ENCODE data around the gene KIF5C. TPM values are rescaled to one million over a fixed set of nuclear protein-coding genes. Genes with fewer than 3 reads are reported as not detected.

The KIF5C gene
- total RNA-seq, 4 donors from 2014 or later: 1.2 to 7.4 (median 1.9) TPM

GRCh38 chr2:148989882-148990493 is 115.0 kb downstream of the KIF5C start:
- Histone ChIP-seq H3K36me3 (no peaks in the 10 kb centered on the region), H3K9me3 (no peaks in the 10 kb centered on the region), H3K4me3 (no peak overlapping the region), H3K27ac (no peak overlapping the region), H3K4me1 (no peaks in the 10 kb centered on the region), H3K27me3 (no peaks in the 10 kb centered on the region)
- TF ChIP-seq POLR2A (IDR thresholded peaks at IDR 0.05) (no peak), CTCF (IDR thresholded peaks at IDR 0.05) (peak; percentile 19 to 77 (median 62))
- DNase-seq: peak in 2 of 3 donors; percentile 33 to 71

DNA sequence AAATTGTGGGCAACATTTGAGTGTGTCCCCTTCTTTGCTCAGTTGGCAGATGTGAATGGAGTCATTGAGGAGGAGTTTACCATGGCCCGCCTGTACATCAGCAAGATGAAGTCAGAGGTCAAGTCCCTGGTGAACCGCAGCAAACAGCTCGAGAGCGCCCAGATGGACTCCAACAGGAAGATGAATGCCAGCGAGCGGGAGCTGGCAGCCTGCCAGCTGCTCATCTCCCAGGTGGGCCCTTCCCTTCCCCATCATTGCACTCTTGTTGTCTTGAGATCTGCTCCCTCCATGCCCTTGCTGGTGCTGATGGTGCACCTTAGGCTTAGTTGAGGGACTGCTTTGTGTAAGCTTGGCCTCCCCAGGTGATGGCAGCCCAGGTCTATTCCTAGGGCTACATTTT is 115.9 kb downstream of the KIF5C start:
- TF ChIP-seq CTCF (IDR thresholded peaks at IDR 0.05) (no peak), POLR2A (IDR thresholded peaks at IDR 0.05) (no peak)
- Histone ChIP-seq H3K36me3 (no peaks in the 10 kb centered on the region), H3K4me1 (no peaks in the 10 kb centered on the region), H3K9me3 (no peaks in the 10 kb centered on the region), H3K27me3 (no peaks in the 10 kb centered on the region), H3K27ac (no peak overlapping the region), H3K4me3 (no peak overlapping the region)
- DNase-seq: no peak

GRCh38 chr2:148992448-148992847 is 117.4 kb downstream of the KIF5C start:
- Histone ChIP-seq H3K27me3 (no peaks in the 10 kb centered on the region), H3K9me3 (no peaks in the 10 kb centered on the region), H3K27ac (no peak overlapping the region), H3K36me3 (no peaks in the 10 kb centered on the region), H3K4me1 (no peaks in the 10 kb centered on the region), H3K4me3 (no peak overlapping the region)
- no peak for DNase-seq
- TF ChIP-seq POLR2A (IDR thresholded peaks at IDR 0.05) (no peak), CTCF (IDR thresholded peaks at IDR 0.05) (no peak)

DNA sequence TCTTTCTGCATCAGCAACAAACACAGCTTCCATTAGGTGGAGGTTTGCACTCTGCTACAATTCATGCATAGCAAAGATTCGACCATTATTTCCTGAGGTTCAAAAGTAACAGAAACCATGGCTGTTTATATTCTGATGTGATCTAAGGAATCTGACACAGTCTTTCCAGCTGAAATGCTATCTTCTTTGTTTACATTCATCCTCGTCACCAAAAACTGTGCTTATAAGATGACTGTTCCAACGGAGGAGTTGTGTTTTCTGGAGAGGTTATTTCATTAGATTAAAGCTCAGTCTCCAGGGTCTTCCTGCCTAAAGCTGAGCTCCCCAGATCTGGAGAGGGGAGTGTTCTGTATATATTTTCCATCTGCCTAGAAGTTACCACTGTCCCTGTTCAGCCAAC is 118.3 kb downstream of the KIF5C start:
- no peaks in the 10 kb centered on the region for H3K36me3 ChIP-seq
- TF ChIP-seq POLR2A (IDR thresholded peaks at IDR 0.05) (no peak), CTCF (IDR thresholded peaks at IDR 0.05) (no peak)
- H3K9me3 ChIP-seq: no peaks in the 10 kb centered on the region
- no peaks in the 10 kb centered on the region for H3K4me1 ChIP-seq
- no peak overlapping the region for H3K27ac ChIP-seq
- no peaks in the 10 kb centered on the region for H3K27me3 ChIP-seq
- DNase-seq: no peak
- no peak overlapping the region for H3K4me3 ChIP-seq

DNA sequence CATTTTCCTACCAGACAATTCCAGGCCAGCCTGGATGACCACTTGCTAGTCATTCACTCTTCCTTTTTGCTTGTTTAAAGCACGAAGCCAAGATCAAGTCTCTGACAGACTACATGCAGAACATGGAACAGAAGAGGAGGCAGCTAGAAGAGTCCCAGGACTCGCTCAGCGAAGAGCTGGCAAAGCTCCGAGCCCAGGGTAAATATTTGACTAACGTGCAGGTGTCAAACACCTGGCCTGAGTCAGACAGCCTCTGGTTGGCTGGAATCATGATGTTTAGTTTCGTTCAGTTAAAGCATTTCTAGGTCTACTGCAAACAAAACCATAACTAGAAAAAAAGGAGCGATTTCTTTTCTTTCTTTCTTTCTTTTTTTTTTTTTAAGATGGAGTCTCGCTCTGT is 119.3 kb downstream of the KIF5C start:
- no peaks in the 10 kb centered on the region for H3K27me3 ChIP-seq
- no peak overlapping the region for H3K4me3 ChIP-seq
- DNase-seq: no peak
- no peaks in the 10 kb centered on the region for H3K36me3 ChIP-seq
- TF ChIP-seq CTCF (IDR thresholded peaks at IDR 0.05): no peak
- TF ChIP-seq POLR2A (IDR thresholded peaks at IDR 0.05): no peak
- H3K9me3 ChIP-seq: no peaks in the 10 kb centered on the region
- H3K4me1 ChIP-seq: no peaks in the 10 kb centered on the region
- no peak overlapping the region for H3K27ac ChIP-seq

GRCh38 chr2:148996805-148997204 is 121.8 kb downstream of the KIF5C start:
- TF ChIP-seq CTCF (IDR thresholded peaks at IDR 0.05) (no peak), POLR2A (IDR thresholded peaks at IDR 0.05) (no peak)
- Histone ChIP-seq H3K27ac (no peak overlapping the region), H3K9me3 (no peaks in the 10 kb centered on the region), H3K4me3 (no peak overlapping the region), H3K4me1 (no peaks in the 10 kb centered on the region), H3K36me3 (no peaks in the 10 kb centered on the region), H3K27me3 (no peaks in the 10 kb centered on the region)
- DNase-seq: no peak

Data from Peyer's patch (tissue), 4 donors.